Measurements from ENCODE around the gene NFIX.

DNA sequence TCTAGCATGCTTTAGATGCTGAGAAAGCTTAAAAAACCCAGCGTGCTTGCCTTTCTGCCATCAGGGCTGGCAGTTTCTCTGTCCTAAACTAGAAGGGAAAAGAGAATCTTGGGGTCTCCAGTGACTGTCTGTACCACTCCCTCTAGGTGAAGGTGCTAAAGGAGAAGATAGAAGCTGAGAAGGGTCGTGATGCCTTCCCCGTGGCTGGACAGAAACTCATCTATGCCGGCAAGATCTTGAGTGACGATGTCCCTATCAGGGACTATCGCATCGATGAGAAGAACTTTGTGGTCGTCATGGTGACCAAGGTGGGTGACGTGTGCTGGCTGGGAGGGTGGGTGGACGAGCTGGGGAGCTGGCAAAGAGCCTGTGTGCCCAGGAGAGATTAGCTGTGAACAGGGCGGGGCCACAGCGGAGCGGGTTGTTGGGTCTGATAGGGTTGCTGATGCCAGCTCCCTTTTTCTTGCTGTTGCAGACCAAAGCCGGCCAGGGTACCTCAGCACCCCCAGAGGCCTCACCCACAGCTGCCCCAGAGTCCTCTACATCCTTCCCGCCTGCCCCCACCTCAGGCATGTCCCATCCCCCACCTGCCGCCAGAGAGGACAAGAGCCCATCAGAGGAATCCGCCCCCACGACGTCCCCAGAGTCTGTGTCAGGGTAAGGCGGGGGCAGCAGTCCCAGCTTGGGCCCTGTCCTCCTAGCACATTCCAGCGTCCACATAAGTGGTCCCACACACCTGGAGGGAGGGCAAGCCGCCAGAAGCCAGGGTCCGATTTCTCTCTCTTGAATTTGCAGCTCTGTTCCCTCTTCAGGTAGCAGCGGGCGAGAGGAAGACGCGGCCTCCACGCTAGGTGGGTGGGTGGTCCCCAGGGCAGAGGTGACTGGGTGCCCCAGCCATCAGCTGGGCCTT, 47.3 kb upstream of the NFIX start:
- TF ChIP-seq, protein P1, sequence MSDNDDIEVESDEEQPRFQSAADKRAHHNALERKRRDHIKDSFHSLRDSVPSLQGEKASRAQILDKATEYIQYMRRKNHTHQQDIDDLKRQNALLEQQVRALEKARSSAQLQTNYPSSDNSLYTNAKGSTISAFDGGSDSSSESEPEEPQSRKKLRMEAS (IDR thresholded peaks at IDR 0.05; ENCODE audit: insufficient read depth, insufficient read length): no peak
- TF ChIP-seq POLR2A (IDR thresholded peaks at IDR 0.05; ENCODE audit: low read depth, low read length) (no peak), POLR2AphosphoS5 (IDR thresholded peaks at IDR 0.05; ENCODE audit: insufficient read depth, low read depth, low read length) (no peak), EZH2 (IDR thresholded peaks at IDR 0.05; ENCODE audit: borderline replicate concordance, low read depth, low read length, severe bottlenecking) (no peak)
- TF ChIP-seq, protein P2, sequence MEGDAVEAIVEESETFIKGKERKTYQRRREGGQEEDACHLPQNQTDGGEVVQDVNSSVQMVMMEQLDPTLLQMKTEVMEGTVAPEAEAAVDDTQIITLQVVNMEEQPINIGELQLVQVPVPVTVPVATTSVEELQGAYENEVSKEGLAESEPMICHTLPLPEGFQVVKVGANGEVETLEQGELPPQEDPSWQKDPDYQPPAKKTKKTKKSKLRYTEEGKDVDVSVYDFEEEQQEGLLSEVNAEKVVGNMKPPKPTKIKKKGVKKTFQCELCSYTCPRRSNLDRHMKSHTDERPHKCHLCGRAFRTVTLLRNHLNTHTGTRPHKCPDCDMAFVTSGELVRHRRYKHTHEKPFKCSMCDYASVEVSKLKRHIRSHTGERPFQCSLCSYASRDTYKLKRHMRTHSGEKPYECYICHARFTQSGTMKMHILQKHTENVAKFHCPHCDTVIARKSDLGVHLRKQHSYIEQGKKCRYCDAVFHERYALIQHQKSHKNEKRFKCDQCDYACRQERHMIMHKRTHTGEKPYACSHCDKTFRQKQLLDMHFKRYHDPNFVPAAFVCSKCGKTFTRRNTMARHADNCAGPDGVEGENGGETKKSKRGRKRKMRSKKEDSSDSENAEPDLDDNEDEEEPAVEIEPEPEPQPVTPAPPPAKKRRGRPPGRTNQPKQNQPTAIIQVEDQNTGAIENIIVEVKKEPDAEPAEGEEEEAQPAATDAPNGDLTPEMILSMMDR (IDR thresholded peaks at IDR 0.05; ENCODE audit: extremely low read depth in 1 of 2, insufficient read depth in 1 of 2, low read depth in 1 of 2, low read length in 2 of 2): no peak

Measured in endothelial cell of umbilical vein (primary cell).